ENCODE measurements around the gene C7.
"Not testable (repeated sequence)": the region's sequence is repeated elsewhere in the genome, so short reads cannot be mapped to it uniquely, and the experiment has no call there.

C7 gene

DNA sequence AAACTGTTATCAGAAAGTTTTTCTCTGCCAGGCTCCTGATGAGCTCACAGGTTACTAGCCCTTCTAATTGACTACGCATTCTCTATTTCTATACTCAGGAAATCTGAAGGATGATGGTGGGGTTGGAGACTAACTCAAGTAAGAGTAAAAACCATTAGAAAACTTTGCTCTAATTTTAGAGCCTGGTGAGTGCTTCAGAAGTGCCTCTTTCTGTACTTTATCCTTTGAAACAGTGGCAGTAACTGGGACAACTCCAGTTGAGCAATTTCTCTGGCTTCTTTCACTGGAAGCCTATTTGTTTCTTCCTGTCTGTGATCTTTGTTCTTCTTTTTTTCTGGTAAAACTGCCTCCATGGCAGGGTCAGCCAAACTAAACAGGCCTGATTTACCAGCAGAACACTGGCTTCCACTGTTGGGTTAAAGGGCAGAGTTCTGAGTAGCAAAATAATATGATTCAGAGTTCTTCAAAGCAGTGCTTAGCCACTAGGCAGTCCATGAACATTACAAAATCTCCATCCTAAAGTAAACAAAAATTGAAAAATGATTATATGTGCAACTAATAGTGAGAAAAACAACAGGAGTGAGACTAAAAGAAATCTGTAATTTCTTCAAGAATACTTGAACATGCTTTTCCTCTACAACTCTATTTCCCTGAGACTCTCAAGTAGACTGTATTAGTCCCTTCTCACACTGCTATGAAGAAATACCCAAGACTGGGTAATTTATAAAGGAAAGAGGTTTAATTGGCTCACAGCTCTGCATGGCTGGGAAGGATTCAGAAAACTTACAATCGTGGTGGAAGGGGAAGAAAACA is 82.1 kb downstream of the C7 start:
- peak; percentile 25 for DNase-seq (ENCODE audit: low spot score)

DNA sequence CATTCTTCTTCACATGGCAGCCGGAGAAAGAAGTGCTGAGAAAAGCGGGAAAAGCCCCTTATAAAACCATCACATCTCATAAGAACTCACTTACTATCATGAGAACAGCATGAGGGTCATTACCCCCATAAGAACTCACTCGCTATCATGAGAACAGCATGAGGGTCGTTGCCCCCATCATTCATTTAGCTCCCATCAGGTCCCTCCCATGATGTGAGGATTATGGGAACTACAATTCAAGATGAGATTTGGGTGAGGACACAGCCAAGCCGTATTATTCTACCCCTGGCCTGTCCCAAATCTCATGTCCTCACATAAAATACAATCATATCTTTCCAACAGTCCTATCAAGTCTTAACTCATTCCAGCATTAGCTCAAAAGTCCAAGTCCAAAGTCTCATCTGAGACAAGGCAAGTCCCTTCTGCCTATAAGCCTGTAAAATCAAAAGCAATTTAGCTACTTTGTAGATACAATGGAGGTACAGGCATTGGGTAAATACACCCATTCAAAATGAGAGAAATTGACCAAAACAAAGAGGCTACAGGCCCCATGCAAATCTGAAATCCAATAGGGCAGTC is 82.8 kb downstream of the C7 start:
- DNase-seq (ENCODE audit: low spot score) = no peak

DNA sequence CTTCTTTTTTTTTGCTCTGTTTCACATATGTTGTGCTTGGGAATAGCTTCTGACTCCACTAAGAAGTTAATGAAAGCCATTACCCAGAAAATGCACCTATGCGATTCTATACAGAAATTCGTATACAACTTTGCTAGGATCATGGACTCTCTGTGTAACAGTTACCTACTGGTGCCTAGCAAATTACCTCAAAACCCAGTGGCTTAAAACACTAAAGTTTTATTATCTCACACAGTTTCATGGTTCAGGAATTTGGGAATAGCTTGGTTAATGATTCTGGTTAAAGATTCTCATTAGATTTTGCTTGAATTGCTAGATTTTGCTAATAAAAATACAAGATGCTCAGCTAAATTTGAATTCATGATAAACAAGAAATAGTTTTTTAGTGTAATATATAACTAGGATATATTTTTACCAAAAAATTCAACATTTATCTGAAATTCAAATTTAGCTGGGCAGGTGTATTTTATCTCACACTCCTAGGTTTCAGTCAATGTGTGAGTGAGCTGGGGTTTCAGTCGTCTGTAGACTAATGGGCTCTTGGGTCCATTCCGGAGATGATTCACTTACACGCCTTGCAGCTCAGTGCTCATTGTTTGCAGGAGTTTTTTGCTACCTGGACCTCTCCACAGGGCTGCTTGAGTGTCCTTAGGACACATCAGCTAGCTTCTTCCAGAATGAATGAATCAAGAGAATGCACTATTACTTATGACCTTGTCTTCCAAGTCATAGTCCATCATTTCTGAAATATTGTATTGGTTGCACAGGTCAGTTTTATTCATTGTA is 86.7 kb downstream of the C7 start:
- DNase-seq (ENCODE audit: low spot score) = no peak

DNA sequence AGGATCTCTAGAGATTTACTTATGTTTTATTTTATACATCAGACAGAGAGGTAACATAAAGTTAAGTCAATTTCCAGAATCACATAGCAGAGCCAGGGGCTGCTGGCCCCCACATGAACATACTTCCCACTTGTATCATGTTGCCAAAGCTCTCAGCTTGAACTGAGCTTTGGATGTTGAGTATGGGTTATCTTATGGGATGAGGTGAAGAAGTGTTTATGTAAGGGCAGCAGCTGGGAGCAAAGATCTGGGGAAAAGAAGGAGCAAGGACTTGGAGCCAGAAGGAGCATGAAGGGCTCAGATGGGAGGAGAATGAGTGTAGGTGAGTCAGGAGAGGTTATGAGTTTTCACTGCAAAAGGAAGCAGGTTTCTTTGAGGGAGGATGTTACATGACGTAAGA is 89.8 kb downstream of the C7 start:
- no peak for DNase-seq (ENCODE audit: low spot score)

DNA sequence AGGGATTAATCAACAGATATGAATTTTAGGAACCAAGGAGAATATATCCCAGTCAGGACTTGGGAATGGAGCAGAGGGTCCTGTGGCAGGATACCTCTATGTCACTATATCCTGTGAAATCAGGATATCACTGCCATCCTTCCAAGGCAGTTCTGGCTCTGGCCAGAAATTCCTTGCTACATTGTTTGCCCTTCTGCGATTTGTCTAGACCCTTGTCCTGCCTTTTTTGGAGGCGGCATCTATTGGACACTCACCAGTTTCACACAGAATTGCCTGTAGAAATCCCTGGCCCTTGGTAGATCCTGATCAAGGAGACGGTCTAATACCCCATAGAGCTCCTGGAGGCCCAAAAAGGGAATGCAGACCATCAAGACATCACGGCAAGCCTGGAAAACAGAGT is 90.7 kb downstream of the C7 start:
- no peak for DNase-seq (ENCODE audit: low spot score)

DNA sequence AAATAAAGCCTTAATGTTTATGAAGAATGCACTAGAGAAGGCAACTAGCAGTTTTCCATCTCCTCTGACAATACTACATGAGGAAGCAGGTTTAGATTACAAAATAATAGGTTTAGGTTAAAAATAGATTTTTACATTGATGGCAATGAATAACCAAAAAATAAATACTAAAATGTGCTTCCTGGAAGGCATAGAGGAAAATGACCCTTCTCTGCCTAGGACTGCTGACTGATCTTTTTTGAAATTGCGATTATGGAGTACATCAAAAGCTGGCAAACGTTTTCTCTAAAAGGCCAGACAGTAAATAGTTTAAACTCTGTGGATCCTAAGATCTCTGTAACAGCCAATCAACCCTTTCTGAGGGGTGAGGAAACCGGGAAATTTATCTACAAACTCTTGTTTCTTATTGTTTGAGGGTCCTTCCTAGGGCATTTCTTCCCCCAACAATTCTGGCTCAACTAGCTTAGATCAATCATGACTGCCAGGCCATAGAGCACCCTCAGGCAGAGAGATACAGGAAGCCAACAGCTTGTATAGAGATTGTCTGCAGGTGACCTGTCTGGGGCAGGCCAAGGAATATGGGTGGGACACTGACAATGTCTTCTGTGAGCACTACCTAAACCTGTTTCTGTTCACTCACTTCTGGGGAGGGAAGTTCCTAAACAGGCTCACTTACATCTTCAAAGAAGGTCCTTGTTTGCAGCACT is 94.5 kb downstream of the C7 start:
- DNase-seq (ENCODE audit: low spot score) = no peak

DNA sequence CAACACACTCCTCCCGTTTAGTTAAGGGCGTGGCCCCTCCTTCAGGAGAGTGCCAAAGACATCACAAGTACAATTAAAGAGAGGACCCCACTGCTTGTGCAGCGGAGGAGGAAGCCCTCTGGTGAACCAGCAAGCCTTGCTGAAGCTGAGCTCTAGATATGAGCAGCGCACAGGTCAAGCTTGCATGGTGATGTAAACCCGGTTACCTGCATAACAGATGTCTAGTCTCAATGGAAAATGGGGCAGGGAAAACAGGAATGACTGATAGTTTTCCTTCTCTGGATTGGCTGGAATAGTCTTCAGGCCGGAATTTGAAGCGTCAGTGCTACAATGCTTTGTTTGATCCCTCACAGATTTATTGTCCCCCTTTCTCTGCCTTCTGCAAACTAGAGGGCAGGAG is 95.6 kb downstream of the C7 start:
- DNase-seq (ENCODE audit: low spot score) = no peak

DNA sequence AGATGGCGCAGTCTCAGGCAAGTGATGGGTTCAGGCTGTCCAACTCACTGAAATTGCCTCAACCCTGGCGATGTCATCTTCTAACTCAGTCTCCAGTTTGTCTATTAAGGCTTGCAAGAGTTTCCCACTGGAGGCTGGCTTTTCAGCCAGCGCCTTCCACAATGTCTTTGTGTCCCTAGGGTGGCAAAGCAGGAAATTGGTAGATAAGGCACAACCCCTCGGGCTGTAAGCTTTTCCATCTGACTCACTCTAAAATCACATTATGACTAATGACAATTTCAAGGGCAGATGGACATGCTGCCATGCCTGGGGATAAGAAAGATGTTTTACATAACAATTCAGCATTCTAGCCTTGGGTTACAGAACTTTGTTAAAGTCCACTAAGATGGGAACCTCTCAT is 99.9 kb downstream of the C7 start:
- no peak for DNase-seq (ENCODE audit: low spot score)

DNA sequence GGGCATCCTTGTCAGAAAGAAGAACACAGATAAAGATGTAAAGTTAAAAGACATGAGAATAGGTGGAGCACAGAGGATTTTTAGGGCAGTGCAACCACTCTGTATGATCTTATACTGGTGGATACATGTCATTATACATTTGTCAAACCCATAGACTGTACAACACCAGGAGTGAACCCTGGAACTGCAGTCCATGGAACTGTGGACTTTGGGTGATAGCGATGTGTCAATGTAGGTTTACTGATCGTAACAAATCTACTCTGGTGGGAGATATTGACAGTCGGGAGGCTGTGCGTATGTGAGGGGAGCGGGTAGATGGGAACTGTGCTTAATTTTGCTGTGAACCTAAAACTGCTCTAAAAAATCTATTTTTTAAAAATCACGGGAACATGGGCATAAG is 101.3 kb downstream of the C7 start:
- no peak for DNase-seq (ENCODE audit: low spot score)

DNA sequence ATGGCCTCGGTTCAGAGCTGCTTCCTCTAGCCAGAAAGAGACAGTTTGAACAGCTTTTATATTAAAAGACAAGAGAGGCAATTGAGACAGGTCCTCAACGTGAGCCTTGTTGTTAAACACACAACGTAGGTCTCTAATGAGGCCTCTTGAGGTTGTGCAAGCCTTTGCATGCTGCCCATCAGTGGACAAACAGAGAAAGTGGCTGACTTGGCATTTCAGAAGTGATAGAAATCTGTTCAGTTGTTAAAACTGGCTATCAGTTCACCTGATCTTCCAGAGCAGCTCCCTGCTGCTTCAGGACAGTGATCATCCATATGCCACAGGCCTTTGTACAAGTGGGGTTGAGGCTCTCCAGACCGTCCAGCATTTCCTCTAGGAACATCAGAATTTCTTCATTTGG is 103.0 kb downstream of the C7 start:
- no peak for DNase-seq (ENCODE audit: low spot score)

DNA sequence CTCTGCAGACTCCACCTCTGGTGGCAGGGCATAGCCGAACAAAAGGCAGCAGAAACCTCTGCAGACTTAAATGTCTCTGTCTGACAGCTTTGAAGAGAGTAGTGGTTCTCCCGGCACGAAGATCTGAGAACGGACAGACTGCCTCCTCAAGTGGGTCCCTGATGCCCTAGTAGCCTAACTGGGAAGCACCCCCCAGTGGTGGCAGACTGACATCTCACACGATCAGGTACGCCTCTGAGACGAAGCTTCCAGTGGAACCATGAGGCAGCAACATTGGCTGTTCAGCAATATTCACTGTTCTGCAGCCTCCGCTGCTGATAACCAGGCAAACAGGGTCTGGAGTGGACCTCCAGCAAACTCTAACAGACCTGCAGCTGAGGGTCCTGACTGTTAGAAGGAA is 113.3 kb downstream of the C7 start:
- DNase-seq (ENCODE audit: low spot score) = not testable (repeated sequence)
